22Rv1 (cell line): ENCODE results near the gene ASMTL.
"Not testable (repeated sequence)": the region's sequence is repeated elsewhere in the genome, so short reads cannot be mapped to it uniquely, and the experiment has no call there.

Source experiments
- ZFX ChIP-seq: fragments of 450-650 bp; IDR thresholded peaks from 2 replicates; pipeline ENCODE4 v1.6.1; 2017; ENCODE audit warnings: antibody characterized with exemption, borderline replicate concordance
- TF ChIP-seq, protein P1 (sequence below): fragments of 450-650 bp; IDR thresholded peaks from 2 replicates; pipeline ENCODE4 v1.5.1; 2017; ENCODE audit warnings: mild to moderate bottlenecking

DNA sequence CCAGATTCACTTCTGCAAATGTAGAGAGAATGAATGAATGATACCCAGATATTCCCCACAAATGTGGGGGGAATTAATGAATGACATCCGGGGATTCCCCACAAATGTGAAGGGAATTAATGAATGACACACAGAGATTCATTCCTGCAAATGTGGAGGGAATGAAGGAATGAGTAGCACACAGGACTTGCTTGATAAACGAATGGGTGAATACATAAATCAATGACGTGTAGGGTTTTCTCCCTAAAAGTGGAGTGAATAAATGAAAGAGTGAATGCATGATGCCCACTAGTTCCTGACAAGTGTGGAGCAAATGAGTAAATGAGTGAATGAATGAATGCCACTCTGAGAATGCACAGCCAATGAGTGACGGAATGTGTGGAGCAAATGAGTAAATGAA, 38.5 kb upstream of the ASMTL start:
- TF ChIP-seq, protein P1, sequence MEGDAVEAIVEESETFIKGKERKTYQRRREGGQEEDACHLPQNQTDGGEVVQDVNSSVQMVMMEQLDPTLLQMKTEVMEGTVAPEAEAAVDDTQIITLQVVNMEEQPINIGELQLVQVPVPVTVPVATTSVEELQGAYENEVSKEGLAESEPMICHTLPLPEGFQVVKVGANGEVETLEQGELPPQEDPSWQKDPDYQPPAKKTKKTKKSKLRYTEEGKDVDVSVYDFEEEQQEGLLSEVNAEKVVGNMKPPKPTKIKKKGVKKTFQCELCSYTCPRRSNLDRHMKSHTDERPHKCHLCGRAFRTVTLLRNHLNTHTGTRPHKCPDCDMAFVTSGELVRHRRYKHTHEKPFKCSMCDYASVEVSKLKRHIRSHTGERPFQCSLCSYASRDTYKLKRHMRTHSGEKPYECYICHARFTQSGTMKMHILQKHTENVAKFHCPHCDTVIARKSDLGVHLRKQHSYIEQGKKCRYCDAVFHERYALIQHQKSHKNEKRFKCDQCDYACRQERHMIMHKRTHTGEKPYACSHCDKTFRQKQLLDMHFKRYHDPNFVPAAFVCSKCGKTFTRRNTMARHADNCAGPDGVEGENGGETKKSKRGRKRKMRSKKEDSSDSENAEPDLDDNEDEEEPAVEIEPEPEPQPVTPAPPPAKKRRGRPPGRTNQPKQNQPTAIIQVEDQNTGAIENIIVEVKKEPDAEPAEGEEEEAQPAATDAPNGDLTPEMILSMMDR: not testable (repeated sequence)
- TF ChIP-seq ZFX: not testable (repeated sequence)
